Left lung (tissue), 10 donors: Measurements from ENCODE around the gene GLDN. TPM values are rescaled to one million over a fixed set of nuclear protein-coding genes. Genes with fewer than 3 reads are reported as not detected.

Experiments
- ATAC-seq: fragments of 200-7000 bp; cut with Tn5 transposase; one replicate; pipeline ENCODE4 v1.9.1; 2020; ENCODE audit warnings: moderate library complexity
- DNase-seq, 4 donors: peaks; one replicate each; pipeline ENCODE4 v3.0.0-alpha.2; 2013 to 2020
- H3K27ac ChIP-seq, 2 donors: fragments of 200-600 bp; sonication (generic) in 1 of 2; one replicate each; pipeline versions ENCODE4 v1.5.0 to v1.8.0; 2020 to 2021
- H3K27me3 ChIP-seq, 2 donors: fragments of 200-600 bp; sonication (generic) in 1 of 2; one replicate each; pipeline versions ENCODE4 v1.5.0 to v1.8.0; 2020 to 2021
- H3K36me3 ChIP-seq, 2 donors: fragments of 200-600 bp; sonication (generic) in 1 of 2; one replicate each; pipeline versions ENCODE4 v1.5.0 to v1.8.0; 2020 to 2021
- H3K4me1 ChIP-seq, 2 donors: fragments of 200-600 bp; one replicate each; pipeline ENCODE4 v1.8.0; 2021
- H3K4me3 ChIP-seq, 2 donors: fragments of 200-600 bp; sonication (generic) in 1 of 2; one replicate each; pipeline versions ENCODE4 v1.5.0 to v1.8.0; 2020 to 2021; ENCODE audit warnings: mild to moderate bottlenecking in 1 of 2
- H3K9me3 ChIP-seq, 2 donors: fragments of 200-600 bp; sonication (generic) in 1 of 2; one replicate each; pipeline versions ENCODE4 v1.5.0 to v1.8.0; 2020 to 2021
- intact Hi-C, 2 donors: fragments of 100-400 bp; cut with DNase I; formaldehyde crosslinking; loops; one replicate each; pipeline versions ENCODE4 v1.11.2 to v1.14.2; 2022
- polyA plus RNA-seq, 6 donors: library from polyadenylated mRNA; unstranded; fragments of 120-200 nt; gene quantifications; one replicate each; pipeline ENCODE4 v1.2.1, GENCODE V29; 2013; ENCODE audit not compliant: insufficient read length in 6 of 6
- total RNA-seq, 2 donors: library from RNA; stranded (reverse); fragmentation: NEBNext Ultra II Directional; extraction: Animal tissue kit (Norgen Biotek cat#: 25700); gene quantifications; one replicate each; pipeline ENCODE4 v1.2.1, GENCODE V29; 2021
- TF ChIP-seq, protein P1 (sequence below), 2 donors: fragments of 200-600 bp; sonication (generic) in 1 of 2; IDR thresholded peaks; one replicate each; pipeline versions ENCODE4 v1.5.0 to v1.8.0; 2021; ENCODE audit warnings: antibody characterized with exemption in 2 of 2
- donor health status: DM: no; HTN: yes; CAD: no.
- donor health status: DM: no; HTN: no; CAD: no.

Gene GLDN
- total and polyA plus RNA-seq, 8 donors, result 0.12 to 58.6 (median 0.25) TPM

DNA sequence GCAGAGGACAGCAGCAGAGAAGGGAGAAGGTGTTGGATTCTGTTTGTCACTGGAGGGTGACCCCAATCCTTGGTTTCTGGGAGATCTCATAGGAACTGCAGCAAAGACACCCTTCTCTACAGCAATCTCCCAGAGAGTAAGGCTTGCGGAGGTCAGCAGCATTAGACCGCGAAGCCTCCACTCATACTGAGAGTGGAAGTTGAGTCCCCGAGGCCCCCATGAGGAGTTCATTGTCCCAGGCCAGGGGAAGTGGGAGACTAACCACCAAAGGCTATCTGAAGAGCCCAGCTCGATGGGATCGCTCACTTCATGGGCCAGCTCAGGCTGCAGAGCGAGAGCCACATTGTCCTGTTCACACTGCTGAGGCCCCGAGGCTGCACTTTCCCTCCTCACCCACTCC lies 44.6 kb downstream of the GLDN start:
- TF ChIP-seq, protein P1, sequence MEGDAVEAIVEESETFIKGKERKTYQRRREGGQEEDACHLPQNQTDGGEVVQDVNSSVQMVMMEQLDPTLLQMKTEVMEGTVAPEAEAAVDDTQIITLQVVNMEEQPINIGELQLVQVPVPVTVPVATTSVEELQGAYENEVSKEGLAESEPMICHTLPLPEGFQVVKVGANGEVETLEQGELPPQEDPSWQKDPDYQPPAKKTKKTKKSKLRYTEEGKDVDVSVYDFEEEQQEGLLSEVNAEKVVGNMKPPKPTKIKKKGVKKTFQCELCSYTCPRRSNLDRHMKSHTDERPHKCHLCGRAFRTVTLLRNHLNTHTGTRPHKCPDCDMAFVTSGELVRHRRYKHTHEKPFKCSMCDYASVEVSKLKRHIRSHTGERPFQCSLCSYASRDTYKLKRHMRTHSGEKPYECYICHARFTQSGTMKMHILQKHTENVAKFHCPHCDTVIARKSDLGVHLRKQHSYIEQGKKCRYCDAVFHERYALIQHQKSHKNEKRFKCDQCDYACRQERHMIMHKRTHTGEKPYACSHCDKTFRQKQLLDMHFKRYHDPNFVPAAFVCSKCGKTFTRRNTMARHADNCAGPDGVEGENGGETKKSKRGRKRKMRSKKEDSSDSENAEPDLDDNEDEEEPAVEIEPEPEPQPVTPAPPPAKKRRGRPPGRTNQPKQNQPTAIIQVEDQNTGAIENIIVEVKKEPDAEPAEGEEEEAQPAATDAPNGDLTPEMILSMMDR (IDR thresholded peaks at IDR 0.05), result no peak
- Histone ChIP-seq H3K36me3 (peaks cover 0 to 8% of the 10 kb centered on the region in 2 donors), H3K9me3 (no peaks in the 10 kb centered on the region), H3K27ac (no peak overlapping the region), H3K4me3 (no peak overlapping the region), H3K4me1 (peaks cover 0 to 11% of the 10 kb centered on the region in 2 donors), H3K27me3 (peaks cover 0 to 5% of the 10 kb centered on the region in 2 donors)
- ATAC-seq (no peak), DNase-seq (no peak)
- intact Hi-C loops, result no loop called here

DNA sequence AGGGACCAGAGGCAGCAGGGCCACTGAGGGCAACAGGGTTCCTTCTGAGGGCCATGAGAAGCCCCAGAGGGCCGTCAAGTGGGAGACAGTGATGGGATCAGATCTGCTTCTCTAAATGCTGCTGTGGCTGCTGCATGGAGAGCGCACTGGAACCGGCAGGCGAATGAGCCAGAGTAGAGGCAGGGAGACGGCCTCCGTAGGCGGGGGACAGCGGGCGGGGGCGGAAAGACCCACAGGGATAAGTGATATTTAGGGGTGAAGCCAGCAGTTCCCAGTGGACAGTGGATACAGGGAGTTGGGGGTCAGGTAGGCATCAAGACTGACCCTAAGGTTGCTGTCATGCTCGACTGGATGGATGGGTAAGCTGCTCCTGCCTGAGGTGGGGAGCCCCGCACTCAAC lies 45.0 kb downstream of the GLDN start:
- TF ChIP-seq, protein P1 (IDR thresholded peaks at IDR 0.05), result no peak
- peaks cover 0 to 7% of the 10 kb centered on the region in 2 donors for H3K4me1 ChIP-seq
- ATAC-seq, result no peak
- peaks cover 0 to 5% of the 10 kb centered on the region in 2 donors for H3K27me3 ChIP-seq
- peaks cover 0 to 8% of the 10 kb centered on the region in 2 donors for H3K36me3 ChIP-seq
- no peak overlapping the region for H3K4me3 ChIP-seq
- H3K9me3 ChIP-seq, result no peaks in the 10 kb centered on the region
- H3K27ac ChIP-seq, result no peak overlapping the region
- no peak for DNase-seq
- intact Hi-C loops, result no loop called here

DNA sequence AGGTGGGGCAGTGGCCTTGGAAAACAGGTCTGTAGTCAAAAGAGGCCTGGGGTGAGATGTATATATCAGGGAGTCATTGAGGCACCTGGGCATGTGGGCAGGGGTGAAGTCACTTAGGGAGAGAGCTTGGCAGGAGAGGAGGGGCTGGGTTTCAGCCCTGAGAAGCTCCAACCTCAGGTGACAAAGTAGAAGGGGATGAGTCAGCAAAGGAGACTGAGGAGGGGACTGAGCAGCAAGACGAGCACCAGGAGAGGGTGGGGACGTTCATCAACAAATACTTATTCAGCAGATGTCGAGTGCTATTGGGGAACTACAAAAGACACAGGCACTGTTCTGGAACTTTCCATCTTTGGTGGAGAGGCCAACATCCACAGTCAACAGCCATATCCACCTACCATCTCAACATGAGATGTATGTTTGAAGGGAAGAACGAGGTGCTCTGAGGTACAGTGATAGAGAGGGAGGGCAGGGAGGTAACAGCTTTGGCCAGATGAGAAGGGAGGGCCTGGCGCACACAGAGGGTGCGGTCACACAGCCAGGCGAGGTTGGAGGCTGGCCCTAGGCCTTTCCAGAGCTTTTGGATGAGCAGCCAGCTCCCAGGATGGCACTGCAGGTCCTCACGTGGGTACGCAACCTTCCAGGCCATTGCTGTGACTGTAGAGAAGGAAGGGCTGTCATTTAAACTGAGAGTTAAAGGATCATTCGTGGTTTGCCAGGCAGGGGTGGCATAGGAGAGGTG lies 45.7 kb downstream of the GLDN start:
- no peak for ATAC-seq
- intact Hi-C loops, result no loop called here
- Histone ChIP-seq H3K27ac (no peak overlapping the region), H3K9me3 (no peaks in the 10 kb centered on the region), H3K4me1 (peaks cover 0 to 7% of the 10 kb centered on the region in 2 donors), H3K4me3 (no peak overlapping the region), H3K36me3 (peaks cover 0 to 8% of the 10 kb centered on the region in 2 donors), H3K27me3 (peaks cover 0 to 5% of the 10 kb centered on the region in 2 donors)
- TF ChIP-seq, protein P1 (IDR thresholded peaks at IDR 0.05), result no peak
- DNase-seq, result no peak

DNA sequence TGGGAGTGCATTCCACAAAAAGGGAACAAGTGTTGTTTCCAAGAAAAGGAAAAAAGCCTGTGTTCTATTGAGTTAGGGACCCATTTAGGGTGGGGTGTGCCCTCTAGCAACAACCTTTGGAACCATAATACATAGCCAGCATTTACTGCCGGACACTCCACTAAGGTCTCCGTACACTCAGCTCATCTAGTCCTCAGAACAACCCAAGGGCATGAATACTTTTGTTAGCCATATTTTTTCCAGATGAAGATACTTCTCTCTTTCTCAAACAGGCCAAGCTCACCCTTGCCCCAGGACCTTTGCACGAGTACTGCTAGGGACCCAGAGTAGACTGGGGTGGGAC lies 46.2 kb downstream of the GLDN start:
- H3K36me3 ChIP-seq, result peaks cover 0 to 8% of the 10 kb centered on the region in 2 donors
- intact Hi-C loops, result no loop called here
- no peak overlapping the region for H3K4me3 ChIP-seq
- no peak for DNase-seq
- no peak for ATAC-seq
- no peaks in the 10 kb centered on the region for H3K9me3 ChIP-seq
- peaks cover 0 to 7% of the 10 kb centered on the region in 2 donors for H3K4me1 ChIP-seq
- H3K27me3 ChIP-seq, result peaks cover 0 to 5% of the 10 kb centered on the region in 2 donors
- TF ChIP-seq, protein P1 (IDR thresholded peaks at IDR 0.05), result no peak
- no peak overlapping the region for H3K27ac ChIP-seq

DNA sequence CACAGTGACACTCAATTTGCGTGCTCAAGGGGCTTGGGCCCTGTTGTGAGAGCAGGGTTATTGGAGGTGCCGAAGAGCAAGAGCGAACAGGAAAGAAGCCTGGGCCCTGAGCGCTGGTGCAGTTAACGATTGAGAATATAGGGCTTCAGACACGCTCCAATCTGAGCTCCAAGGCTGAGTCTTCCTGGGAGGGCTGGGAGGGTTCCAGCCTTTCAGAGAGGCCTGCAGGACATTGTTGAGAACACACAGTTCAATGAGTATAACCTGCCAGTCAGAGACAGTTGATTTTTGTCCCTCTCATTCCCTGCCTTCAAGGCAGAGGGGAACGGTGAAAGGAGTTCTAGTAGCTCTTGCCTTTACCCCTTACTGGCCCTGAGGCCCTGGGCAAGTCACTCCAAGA lies 47.3 kb downstream of the GLDN start:
- intact Hi-C loops, result no loop called here
- ATAC-seq, result no peak

More for the DNA sequence above, 47.3 kb downstream of the GLDN start:
- H3K4me3 ChIP-seq, result no peak overlapping the region
- TF ChIP-seq, protein P1 (IDR thresholded peaks at IDR 0.05), result no peak
- H3K27ac ChIP-seq, result no peak overlapping the region
- peaks cover 0 to 7% of the 10 kb centered on the region in 2 donors for H3K4me1 ChIP-seq
- no peaks in the 10 kb centered on the region for H3K9me3 ChIP-seq
- H3K27me3 ChIP-seq, result peaks cover 0 to 5% of the 10 kb centered on the region in 2 donors
- H3K36me3 ChIP-seq, result peaks cover 0 to 8% of the 10 kb centered on the region in 2 donors
- no peak for DNase-seq
